Lower leg skin (tissue), 4 donors: ENCODE data around the gene ARMC5. TPM values are rescaled to one million over a fixed set of nuclear protein-coding genes. Genes with fewer than 3 reads are reported as not detected.
"Not testable (repeated sequence)": the region's sequence is repeated elsewhere in the genome, so short reads cannot be mapped to it uniquely, and the experiment has no call there.

Source experiments
- DNase-seq, 2 donors: peaks; one replicate each; pipeline ENCODE4 v3.0.0-alpha.2; 2019; ENCODE audit warnings: low spot score in 2 of 2
- H3K4me3 ChIP-seq: fragments of 200-600 bp; sonication (generic); 2 replicates; pipeline ENCODE4 v1.5.1; 2017; ENCODE audit warnings: mild to moderate bottlenecking, low read depth; ENCODE audit not compliant: poor library complexity, severe bottlenecking
- POLR2A ChIP-seq, 2 donors: fragments of 450-650 bp; IDR thresholded peaks; one replicate each; pipeline ENCODE4 v1.6.1; 2016 to 2017; ENCODE audit warnings: antibody characterized with exemption in 2 of 2, mild to moderate bottlenecking in 1 of 2, moderate library complexity in 1 of 2
- WGBS, 2 donors: methylation state at CpG; one replicate each; pipeline ENCODE4 v1.1.5; 2018; 5-methylcytosine and 5-hydroxymethylcytosine counted together
- intact Hi-C: fragments of 100-400 bp; cut with DNase I; formaldehyde crosslinking; loops from one replicate; pipeline ENCODE4 v1.15.0; 2023; ENCODE audit warnings: low total_unique reads
- total RNA-seq, 4 donors: library from RNA; depleted of rRNA; stranded (reverse); fragments of >200 nt; gene quantifications; one replicate each; pipeline ENCODE4 v1.1.0, GENCODE V29; 2016
- TF ChIP-seq, protein P1 (sequence below), 3 donors: fragments of 450-650 bp; IDR thresholded peaks; one replicate each; pipeline ENCODE4 v1.5.1; 2016; ENCODE audit warnings: antibody characterized with exemption in 3 of 3, mild to moderate bottlenecking in 3 of 3, moderate library complexity in 2 of 3

Gene ARMC5
- total RNA-seq, 4 donors from 2014 or later, result 11.2 to 13.8 (median 13.3) TPM

DNA sequence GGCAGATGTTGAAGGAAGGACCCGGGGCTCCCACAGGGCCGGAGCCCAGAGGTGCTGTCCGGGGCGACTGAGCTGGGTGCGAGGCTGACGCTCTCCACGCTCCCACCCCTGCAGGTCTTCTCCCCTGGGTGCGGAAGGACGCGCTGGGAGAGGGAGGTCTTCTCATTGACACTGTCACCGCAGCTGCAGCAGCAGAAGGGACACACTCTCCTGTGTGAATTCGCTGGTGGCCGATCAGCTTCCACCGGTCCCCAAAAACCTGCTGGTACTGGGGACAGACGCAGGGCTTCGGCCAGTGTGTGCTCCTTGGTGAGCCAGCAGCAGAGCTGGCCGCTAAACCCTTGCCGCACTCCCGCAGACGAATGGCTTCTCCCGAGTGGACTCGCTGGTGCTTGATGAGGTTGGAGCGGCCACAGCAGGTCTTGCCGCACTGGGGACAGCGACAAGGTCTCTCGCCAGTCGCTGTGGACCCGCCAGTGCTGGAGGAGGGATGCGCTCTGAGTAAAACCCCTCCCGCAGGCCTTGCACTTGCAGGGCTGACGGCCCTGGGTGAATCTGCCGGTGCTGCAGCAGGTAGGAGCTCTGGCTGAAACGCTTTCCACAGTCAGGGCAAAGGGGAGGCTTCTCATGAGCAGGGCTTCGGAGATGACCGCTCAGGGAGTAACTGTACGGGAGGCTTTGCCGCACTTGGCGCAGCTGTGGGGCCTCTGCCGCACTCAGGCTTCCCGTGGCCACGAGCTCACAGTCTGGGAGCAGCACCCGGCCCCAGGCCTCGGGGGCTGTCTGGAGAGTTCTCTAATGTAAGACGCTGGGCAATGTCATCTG lies 22.9 kb upstream of the ARMC5 start:
- WGBS, 2 donors, result 90 to 94% methylated on average over 42 to 44 of the region's 44 CpGs
- DNase-seq, result no peak
- TF ChIP-seq POLR2A (IDR thresholded peaks at IDR 0.05), result no peak
- TF ChIP-seq, protein P1, sequence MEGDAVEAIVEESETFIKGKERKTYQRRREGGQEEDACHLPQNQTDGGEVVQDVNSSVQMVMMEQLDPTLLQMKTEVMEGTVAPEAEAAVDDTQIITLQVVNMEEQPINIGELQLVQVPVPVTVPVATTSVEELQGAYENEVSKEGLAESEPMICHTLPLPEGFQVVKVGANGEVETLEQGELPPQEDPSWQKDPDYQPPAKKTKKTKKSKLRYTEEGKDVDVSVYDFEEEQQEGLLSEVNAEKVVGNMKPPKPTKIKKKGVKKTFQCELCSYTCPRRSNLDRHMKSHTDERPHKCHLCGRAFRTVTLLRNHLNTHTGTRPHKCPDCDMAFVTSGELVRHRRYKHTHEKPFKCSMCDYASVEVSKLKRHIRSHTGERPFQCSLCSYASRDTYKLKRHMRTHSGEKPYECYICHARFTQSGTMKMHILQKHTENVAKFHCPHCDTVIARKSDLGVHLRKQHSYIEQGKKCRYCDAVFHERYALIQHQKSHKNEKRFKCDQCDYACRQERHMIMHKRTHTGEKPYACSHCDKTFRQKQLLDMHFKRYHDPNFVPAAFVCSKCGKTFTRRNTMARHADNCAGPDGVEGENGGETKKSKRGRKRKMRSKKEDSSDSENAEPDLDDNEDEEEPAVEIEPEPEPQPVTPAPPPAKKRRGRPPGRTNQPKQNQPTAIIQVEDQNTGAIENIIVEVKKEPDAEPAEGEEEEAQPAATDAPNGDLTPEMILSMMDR (IDR thresholded peaks at IDR 0.05), result no peak
- intact Hi-C loops, result loop anchor here (10.0 kb wide), 1 partner anchor 282 kb away; the partner anchor contains the start of gene PRSS36
- no peak overlapping the region for H3K4me3 ChIP-seq

DNA sequence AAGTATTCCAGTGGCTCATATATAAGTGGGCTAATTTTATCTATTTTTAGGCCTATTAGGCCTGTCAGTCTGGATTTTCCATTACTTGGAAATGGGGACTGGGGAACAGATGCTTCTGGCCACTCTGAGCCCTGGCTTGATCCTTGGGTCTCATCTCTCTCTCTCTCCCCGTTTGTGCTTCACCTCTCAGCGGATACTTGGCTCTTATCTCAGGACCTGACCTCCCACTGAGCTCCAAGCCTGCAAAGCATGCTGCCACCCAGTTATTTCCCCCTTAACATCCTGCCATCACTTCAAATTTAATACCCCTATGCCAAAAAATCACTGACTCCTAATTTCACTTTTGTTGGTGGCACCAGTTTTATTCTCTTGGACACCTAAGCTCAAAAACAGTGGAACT lies 20.9 kb upstream of the ARMC5 start:
- no peak for TF ChIP-seq POLR2A (IDR thresholded peaks at IDR 0.05)
- TF ChIP-seq, protein P1 (IDR thresholded peaks at IDR 0.05), result no peak
- intact Hi-C loops, result loop anchor here (10.0 kb wide), 1 partner anchor 284 kb away; the partner anchor contains the start of gene PRSS36
- 63 to 69% methylated on average over 2 of the region's 2 CpGs for WGBS, 2 donors
- no peak overlapping the region for H3K4me3 ChIP-seq
- DNase-seq, result no peak

DNA sequence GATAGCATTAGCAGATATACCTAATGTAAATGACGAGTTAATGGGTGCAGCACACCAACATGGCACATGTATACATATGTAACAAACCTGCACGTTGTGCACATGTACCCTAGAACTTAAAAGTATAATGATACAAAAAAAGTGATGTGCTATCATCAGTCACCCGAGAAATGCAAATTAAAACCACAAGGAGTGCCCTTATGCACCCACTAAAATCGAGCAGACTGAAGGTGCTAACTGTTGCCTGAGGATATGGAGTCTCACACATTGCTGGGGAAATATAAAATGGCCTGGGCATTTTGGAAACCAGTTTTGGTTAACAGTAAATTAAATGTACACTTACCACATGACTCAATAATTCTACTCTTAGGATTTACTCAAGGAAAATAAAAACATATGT lies 20.3 kb upstream of the ARMC5 start:
- 56 to 58% methylated on average over 4 of the region's 4 CpGs for WGBS, 2 donors
- not testable (repeated sequence) for H3K4me3 ChIP-seq, DNase-seq
- intact Hi-C loops, result loop anchor here (10.0 kb wide), 1 partner anchor 284 kb away; the partner anchor contains the start of gene PRSS36

DNA sequence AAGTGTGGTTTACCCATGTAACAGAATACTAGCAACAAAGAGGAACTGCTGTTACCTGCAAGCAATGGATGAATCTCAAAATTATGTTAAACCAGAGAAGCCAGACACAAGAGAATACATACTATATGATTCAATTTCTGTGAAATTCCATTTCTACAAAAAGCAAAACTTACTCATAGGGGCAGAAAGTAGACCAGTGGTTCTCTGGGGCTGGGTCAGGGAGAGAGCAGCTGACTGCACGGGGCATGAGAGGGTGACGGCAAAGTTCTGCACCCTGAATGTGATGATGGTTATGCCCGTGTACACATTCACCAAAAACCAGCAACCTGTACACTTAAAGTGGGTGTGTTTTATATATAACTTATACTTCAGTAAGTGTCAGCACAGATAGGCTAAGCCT lies 19.8 kb upstream of the ARMC5 start:
- WGBS, 2 donors, result 82 to 83% methylated on average over 3 of the region's 3 CpGs

DNA sequence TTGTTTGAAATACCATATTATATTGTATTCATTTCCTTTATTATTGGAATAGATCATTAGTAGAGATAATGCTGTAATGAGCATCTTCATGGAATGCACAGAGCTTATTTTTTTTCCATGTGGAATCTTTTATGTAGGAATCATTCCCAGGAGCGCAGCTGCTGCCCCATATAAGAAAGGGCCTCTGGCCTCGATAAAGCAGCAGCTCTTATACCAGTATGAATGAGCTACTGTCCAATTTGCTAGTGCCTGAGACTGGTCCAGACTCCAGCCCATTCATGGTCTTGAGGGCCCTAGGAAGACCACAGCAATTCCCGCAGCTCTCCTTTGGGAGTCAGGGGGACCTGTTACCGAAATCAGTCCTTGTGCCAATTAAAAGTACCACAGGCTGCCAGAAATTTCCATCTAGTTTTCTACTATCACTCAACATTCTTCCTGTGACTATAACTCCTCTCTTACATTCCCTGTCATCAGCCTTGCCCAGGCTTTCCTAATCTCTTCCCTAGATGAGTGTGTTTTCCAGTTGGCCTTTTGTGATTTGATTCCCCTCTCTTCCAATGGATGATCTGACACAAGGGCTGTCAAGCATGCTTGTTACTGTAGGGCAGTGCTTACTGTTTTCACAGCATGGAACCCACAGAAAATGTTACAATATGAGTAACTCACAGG lies 18.7 kb upstream of the ARMC5 start:
- H3K4me3 ChIP-seq, result no peak overlapping the region
- no peak for TF ChIP-seq POLR2A (IDR thresholded peaks at IDR 0.05)
- TF ChIP-seq, protein P1 (IDR thresholded peaks at IDR 0.05), result no peak
- intact Hi-C loops, result loop anchor here (10.0 kb wide), 3 partner anchors 56 to 456 kb away; partner anchors contain the start of gene HSD3B7
- WGBS, 2 donors, result 60 to 62% methylated on average over 4 of the region's 4 CpGs
- DNase-seq, result no peak

More for the DNA sequence above, 19.8 kb upstream of the ARMC5 start:
- no peak for TF ChIP-seq POLR2A (IDR thresholded peaks at IDR 0.05)
- TF ChIP-seq, protein P1 (IDR thresholded peaks at IDR 0.05), result no peak
- intact Hi-C loops, result loop anchor here (10.0 kb wide), 1 partner anchor 285 kb away; the partner anchor contains the start of gene PRSS36
- H3K4me3 ChIP-seq, result no peak overlapping the region
- DNase-seq, result no peak

DNA sequence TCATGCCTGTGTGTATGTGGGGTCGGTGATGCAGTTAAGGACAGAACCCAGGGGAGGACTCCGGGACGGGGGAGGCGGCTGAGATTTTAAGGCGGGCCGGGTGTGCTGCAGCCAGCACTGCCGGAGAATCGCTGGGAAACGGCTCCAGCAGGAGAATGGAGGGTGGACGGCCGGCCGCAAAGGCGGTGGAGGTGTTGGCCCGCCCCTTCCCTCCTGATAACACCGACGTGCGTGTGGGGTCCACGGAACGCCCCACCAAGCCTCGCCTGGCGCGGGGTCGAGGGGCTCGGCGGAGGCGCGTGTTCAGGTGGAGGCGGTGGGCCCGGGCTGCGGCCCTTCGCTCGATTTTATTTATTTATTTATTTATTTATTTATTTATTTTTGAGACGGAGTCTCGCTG lies 17.3 kb upstream of the ARMC5 start:
- TF ChIP-seq, protein P1 (IDR thresholded peaks at IDR 0.05), result no peak
- no peak for TF ChIP-seq POLR2A (IDR thresholded peaks at IDR 0.05)
- 70 to 73% methylated on average over 34 of the region's 34 CpGs for WGBS, 2 donors
- DNase-seq, result no peak
- no peak overlapping the region for H3K4me3 ChIP-seq
- intact Hi-C loops, result loop anchor here (10.0 kb wide), 3 partner anchors 57 to 457 kb away; partner anchors contain the start of gene HSD3B7

DNA sequence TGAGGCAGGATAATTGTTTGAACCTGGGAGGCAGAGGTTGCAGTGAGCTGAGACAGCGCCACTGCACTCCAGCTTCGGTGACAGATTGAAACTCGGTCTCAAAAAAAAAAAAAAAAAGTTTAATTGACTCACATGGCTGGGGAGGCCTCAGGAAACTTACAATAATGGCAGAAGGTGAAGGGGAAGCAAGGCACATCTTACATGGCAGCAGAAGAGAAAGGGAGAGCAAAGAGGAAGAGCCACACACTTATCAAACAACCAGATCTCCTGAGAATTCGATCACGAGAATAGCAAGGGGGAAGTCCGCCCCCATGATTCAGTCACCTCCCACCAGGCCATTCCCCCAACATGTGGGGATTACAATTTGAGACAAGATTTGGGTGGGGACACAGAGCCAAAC lies 13.4 kb upstream of the ARMC5 start:
- not testable (repeated sequence) for DNase-seq, H3K4me3 ChIP-seq
- intact Hi-C loops, result loop anchor here (10.0 kb wide), 3 partner anchors 61 to 461 kb away; partner anchors contain the start of gene HSD3B7
- WGBS, 2 donors, result 68 to 82% methylated on average over 6 of the region's 6 CpGs
